ENCODE data around the gene MEGF6.
A peak's percentile ranks its signal among the peaks of the same experiment; 100 is the strongest.

Gene MEGF6

DNA sequence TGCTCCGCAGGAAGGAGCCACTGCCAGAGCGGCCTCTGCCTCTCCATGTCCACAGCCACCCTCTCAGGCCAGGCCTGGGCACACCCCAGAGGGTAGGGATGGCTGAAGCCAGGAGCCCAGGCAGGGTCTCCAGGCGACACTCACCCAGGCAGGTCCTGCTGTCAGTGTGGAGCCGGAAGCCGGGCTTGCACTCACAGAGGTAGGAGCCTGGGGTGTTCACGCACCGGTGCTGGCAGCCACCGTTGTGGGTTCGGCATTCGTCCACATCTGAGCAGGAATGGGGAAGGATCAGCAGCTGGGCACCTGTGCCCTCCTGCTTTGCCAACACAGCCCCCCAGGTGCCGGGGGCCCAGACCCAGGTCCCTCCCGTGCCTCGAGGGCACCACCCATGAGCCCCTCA, 87.3 kb downstream of the MEGF6 start:
- Mint-ChIP-seq H3K4me3 (no peak overlapping the region), H3K27me3 (no peaks in the 10 kb centered on the region), H3K27ac (no peak overlapping the region), H3K4me1 (ENCODE audit: low read depth) (no peaks in the 10 kb centered on the region), H3K36me3 (ENCODE audit: low read depth) (no peaks in the 10 kb centered on the region), H3K9me3 (no peaks in the 10 kb centered on the region)
- DNase-seq = no peak

DNA sequence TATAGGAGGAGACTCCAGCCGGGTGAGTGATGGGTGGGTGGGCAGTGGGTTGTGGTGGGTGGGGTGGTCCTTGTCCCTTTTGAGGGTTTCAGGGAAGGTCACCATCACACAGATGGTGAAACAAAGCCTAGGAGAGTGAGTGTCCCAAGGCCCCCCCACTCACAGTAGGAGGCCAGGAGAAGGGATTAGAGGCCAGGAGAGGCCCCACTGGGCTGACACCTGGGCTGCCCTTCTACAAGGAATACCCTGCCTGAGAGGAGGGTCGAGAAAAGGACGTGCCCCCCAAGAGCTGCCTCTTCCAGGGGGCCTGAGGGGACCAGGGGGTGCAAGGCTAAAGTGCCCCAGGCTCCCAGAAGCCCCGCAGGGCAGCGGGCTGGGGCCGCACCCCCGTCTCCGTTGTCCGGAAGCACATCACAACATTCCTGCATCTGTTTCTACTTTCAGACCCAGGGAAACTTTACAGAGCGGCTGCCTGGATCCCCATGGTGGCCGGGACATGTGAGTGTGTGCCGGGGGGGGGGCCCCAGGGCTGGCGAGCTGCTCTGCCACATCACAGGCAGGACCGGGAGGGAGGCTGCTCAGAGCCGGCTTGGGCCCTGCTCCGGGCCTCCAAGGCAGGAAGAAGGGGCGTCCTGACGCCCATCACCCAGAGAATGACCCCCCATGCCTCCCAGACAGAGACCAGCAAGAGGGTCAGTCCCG, 88.6 kb downstream of the MEGF6 start:
- Mint-ChIP-seq H3K4me1 (ENCODE audit: low read depth) (no peaks in the 10 kb centered on the region), H3K27ac (no peak overlapping the region), H3K27me3 (no peaks in the 10 kb centered on the region), H3K4me3 (no peak overlapping the region), H3K36me3 (ENCODE audit: low read depth) (no peaks in the 10 kb centered on the region), H3K9me3 (no peaks in the 10 kb centered on the region)
- no peak for DNase-seq

DNA sequence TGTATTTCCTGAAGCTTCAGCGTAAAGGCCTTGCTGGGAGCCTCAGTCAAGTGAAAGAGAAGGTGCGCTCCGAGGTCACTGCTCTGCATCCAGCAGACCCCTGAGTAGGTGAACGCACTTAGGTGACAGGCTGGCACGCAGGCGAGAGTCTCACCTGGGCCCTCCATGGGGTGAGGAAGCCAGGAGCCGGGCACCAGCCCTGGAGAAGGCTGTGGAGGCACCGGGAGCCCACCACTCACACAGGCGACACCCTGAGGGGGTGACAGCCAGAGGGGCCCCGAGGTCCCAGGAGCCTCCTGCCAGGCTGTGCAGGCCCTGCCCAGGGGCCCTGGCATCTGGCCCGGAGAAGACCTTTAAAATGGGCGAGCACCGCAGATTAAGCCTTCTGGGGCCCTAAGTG, 89.2 kb downstream of the MEGF6 start:
- H3K4me3 Mint-ChIP-seq = no peak overlapping the region
- no peaks in the 10 kb centered on the region for H3K9me3 Mint-ChIP-seq

DNA sequence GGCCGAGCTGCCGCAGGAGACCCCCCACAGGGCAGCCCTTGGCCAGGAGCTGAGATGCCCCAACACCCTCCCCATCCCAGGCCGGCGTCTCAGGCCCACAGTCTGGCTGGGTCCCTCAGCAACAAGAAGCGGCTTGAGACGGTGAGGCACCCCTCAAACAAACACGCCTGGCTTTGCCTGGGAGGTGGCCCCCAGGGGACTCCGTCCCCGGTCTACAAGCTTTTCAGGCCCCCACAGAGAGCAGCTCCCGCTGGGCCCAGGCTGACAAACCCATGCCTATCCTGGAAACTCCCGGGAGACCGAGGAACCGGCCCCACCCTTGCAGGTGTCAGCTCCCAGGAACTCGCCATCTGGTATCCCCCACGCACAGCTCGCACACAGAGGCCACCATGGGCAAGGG, 89.9 kb downstream of the MEGF6 start:
- Mint-ChIP-seq H3K27ac (no peak overlapping the region), H3K4me3 (no peak overlapping the region), H3K36me3 (ENCODE audit: low read depth) (no peaks in the 10 kb centered on the region), H3K9me3 (no peaks in the 10 kb centered on the region), H3K4me1 (ENCODE audit: low read depth) (no peaks in the 10 kb centered on the region), H3K27me3 (no peaks in the 10 kb centered on the region)
- no peak for DNase-seq

More for the DNA sequence above, 89.2 kb downstream of the MEGF6 start:
- no peaks in the 10 kb centered on the region for H3K27me3 Mint-ChIP-seq
- H3K4me1 Mint-ChIP-seq (ENCODE audit: low read depth) = no peaks in the 10 kb centered on the region
- no peak overlapping the region for H3K27ac Mint-ChIP-seq
- DNase-seq = no peak
- H3K36me3 Mint-ChIP-seq (ENCODE audit: low read depth) = no peaks in the 10 kb centered on the region

DNA sequence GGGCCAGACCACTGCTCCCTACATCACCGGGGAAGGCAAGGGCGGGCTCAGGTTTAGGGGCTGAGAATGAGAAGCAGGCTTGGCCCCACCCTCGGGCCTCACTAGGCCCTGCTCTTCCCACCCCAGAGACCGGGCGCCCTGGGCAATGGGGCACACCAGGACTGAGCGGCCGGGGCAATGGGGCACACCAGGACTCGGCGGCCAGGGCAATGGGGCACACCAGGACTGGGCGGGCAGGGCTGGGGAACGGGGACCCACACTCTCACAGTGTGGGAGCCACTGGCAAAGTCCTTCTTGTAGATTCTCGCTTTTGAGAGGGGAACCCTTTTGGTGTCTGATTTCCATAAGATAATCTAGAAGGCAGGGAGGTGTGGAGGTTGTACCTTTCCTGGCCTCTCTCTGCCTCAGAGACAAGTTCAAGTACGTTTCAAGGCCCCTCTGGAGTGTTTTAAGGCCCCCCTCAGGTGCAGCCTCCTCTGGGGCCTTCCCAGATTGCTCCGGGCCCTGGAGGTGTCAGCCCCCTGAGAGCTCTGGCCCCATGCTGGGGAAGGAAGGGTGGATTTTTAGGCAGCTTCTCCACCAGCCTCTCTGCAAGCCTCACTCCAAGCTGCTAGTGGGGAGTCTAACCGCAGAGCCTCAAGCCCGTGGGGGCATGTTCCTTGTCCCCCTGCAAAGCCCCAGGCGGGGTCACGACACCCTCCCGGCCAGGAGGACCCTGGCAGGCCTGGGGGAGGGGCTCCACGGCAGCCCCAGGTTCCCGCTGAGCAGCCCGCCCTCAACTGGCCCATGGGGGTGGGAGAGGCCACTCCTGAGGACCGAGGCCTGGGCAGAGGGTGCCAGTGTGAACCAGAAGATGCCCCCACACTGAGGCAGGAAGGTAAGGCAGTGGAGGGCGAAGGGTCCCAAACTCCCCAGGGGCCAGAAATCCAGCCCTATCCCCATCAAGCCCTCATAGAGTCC, 90.6 kb downstream of the MEGF6 start:
- no peak overlapping the region for H3K27ac Mint-ChIP-seq
- H3K27me3 Mint-ChIP-seq = no peaks in the 10 kb centered on the region
- H3K36me3 Mint-ChIP-seq (ENCODE audit: low read depth) = no peaks in the 10 kb centered on the region
- H3K9me3 Mint-ChIP-seq = no peaks in the 10 kb centered on the region
- DNase-seq = no peak
- H3K4me3 Mint-ChIP-seq = no peak overlapping the region
- no peaks in the 10 kb centered on the region for H3K4me1 Mint-ChIP-seq (ENCODE audit: low read depth)

DNA sequence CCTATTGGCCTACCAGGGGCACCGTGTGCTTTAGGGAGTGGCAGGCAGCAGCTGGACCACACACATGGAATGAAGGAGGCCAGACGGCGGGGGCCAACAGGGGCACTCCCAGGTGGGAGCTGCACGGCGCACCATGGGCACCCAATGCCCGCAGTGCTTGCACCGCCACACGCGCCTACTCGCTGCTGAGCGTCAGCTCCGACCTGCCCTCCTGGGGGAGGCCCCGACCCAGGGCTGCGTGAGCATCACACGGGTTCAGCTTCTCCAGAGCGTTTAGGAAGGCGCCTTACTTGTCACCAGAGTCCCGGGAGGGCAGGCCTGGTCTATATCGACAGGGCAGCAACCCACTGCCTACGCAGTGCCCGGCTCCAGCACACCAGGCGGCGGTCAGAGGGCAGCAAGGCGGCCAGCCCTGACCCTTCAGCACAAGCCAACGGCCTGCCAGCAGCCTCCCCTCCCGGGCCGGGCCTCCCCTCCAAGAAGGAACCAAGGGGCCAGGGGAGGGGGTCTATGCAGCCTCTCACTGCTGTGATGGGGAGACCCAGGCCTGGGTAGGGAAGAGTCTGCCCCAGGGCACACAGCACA, 91.9 kb downstream of the MEGF6 start:
- Mint-ChIP-seq H3K27ac (no peak overlapping the region), H3K9me3 (no peaks in the 10 kb centered on the region), H3K4me1 (ENCODE audit: low read depth) (no peaks in the 10 kb centered on the region), H3K27me3 (no peaks in the 10 kb centered on the region), H3K4me3 (no peak overlapping the region), H3K36me3 (ENCODE audit: low read depth) (no peaks in the 10 kb centered on the region)
- no peak for DNase-seq

DNA sequence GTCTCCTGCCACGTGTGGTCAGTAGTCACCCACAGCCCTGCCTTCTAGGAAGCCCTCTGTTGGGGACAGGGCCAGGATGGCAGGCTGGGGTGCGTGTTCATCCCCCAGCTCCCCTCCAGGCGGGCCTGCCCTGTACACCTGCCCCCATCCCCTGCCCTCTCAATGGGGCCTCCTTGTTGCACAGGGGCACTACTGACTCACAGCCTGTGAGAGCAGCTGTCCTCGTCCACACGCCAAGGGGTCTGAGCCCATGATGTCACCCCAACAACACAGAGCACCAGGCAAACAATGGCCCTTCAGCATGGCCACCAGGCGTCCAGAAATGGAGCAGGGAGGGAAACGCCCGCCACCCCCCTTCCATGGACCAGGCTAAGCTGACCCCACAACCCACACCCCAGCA, 92.6 kb downstream of the MEGF6 start:
- DNase-seq = no peak
- no peaks in the 10 kb centered on the region for H3K9me3 Mint-ChIP-seq
- no peaks in the 10 kb centered on the region for H3K4me1 Mint-ChIP-seq (ENCODE audit: low read depth)
- no peak overlapping the region for H3K27ac Mint-ChIP-seq
- no peaks in the 10 kb centered on the region for H3K36me3 Mint-ChIP-seq (ENCODE audit: low read depth)
- no peaks in the 10 kb centered on the region for H3K27me3 Mint-ChIP-seq
- H3K4me3 Mint-ChIP-seq = no peak overlapping the region

DNA sequence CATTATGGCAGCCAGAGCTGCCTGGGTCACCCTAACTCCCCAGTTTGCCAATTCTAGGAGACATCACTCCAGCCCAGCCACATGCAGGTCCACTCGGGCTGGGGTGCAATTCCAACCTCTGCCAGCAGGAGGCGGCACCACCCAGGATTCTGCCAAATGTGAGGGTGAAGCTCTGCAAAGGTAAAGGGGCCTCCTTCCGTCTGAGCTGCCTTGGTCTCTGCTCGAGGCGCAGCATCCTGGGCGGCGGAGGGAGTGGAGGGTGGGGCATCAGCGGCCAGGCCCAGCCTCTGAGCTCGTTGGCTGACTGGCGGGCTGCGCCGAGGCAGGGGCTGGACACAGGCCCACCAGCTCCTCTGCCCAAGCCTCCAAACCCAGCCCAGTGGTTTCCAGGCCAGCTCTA, 93.1 kb downstream of the MEGF6 start:
- H3K9me3 Mint-ChIP-seq = no peaks in the 10 kb centered on the region
- H3K36me3 Mint-ChIP-seq (ENCODE audit: low read depth) = no peaks in the 10 kb centered on the region
- H3K4me1 Mint-ChIP-seq (ENCODE audit: low read depth) = no peaks in the 10 kb centered on the region
- DNase-seq = peak; percentile 53
- no peak overlapping the region for H3K4me3 Mint-ChIP-seq
- H3K27me3 Mint-ChIP-seq = no peaks in the 10 kb centered on the region
- H3K27ac Mint-ChIP-seq = no peak overlapping the region

DNA sequence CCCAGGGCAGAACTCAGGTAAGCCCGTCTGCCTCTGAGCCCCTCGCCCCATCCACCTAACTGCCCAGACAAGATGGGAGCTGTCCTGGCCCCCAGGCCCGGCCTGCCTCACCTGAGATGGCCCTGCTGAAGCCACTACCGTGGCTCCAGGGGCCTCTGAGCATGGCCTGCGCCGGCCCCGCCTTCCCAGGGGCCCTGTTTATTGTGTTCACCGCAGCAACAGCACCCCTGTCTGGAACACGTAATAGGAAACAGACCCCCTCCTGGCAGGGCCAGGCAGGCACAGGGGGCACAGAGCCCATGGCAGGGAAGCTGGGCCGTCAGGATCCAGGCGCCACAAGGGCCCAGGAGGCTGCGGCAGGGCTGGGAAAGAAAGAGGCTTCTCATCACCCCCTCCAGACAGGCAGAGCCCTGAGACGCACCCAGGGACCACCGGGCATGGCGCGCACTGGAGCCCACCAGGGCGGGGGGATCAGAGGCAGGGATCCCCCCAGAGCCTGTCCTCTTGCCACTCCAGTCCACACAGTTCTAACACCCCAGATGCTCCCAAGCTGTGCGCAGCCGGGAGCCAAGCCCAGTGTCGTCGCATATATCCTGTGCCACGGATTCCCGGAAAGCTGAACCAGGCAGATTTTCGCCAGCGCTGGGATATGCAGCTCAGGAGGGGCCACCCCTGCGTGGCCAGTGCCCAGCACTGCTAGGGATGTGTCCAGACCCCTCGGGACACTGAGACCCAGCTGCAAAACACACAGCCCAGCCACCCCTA, 94.2 kb downstream of the MEGF6 start:
- Mint-ChIP-seq H3K9me3 (no peaks in the 10 kb centered on the region), H3K27ac (no peak overlapping the region), H3K27me3 (no peaks in the 10 kb centered on the region), H3K4me1 (ENCODE audit: low read depth) (no peaks in the 10 kb centered on the region), H3K36me3 (ENCODE audit: low read depth) (peaks cover 3% of the 10 kb centered on the region), H3K4me3 (no peak overlapping the region)
- no peak for DNase-seq

DNA sequence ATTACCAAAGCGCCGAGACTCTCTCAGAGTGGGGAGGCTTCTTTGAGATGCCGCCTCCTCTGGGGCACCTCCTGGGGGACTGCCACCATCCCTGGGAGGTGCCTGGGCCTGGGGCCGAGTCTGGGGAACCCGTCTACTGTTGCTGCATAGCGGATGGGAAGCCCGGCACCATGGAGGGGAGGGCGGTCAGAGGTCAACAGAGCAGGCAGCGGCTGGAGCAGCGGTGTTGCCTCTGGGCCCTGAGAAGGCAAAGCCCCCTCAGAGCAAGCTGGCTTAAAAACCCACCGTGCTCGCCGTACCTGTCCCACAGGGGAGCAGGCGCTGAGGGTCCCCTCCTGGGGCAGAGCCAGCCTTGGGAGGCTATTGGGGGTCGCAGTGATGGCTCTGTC, 94.8 kb downstream of the MEGF6 start:
- H3K4me1 Mint-ChIP-seq (ENCODE audit: low read depth) = no peaks in the 10 kb centered on the region

DNA sequence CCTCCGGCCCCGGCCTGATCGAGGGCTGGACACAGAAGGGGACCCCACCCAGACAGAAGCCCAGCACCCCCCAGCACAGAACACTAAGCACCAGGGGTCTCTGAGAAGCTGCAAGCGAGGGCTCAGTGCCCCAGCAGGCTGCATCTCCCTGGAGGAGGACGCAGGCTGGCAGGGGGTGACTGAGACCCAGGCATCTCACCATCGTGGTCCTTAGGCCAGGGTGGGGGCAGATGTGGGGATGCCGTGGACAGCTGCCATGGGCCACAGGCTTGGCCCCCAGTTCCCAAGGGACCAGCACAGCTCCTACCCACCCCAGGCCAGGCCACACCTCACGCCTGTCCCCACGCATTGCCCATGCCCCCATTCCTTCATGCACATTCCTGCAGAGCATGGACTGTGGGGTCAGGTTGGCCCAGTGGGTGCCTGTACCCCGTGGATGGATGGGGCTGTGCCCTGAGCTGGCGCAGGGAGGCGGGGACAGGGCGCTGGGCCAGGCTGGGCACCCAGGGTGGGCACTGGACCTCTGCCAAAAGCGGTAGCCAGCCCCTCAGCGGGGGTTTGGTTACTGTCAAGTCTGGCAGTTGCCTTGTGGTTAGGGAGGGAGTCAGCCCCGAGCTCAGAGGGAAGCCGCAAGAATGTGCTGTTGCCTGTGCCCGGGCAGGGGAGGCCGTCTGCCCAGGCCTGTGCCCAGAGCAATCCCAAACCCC, 95.4 kb downstream of the MEGF6 start:
- Mint-ChIP-seq H3K4me1 (ENCODE audit: low read depth) (no peaks in the 10 kb centered on the region), H3K4me3 (no peak overlapping the region)
- DNase-seq = no peak

More for the DNA sequence above, 94.8 kb downstream of the MEGF6 start:
- Mint-ChIP-seq H3K9me3 (no peaks in the 10 kb centered on the region), H3K36me3 (ENCODE audit: low read depth) (peaks cover 3% of the 10 kb centered on the region), H3K4me3 (no peak overlapping the region), H3K27me3 (no peaks in the 10 kb centered on the region), H3K27ac (no peak overlapping the region)
- no peak for DNase-seq

DNA sequence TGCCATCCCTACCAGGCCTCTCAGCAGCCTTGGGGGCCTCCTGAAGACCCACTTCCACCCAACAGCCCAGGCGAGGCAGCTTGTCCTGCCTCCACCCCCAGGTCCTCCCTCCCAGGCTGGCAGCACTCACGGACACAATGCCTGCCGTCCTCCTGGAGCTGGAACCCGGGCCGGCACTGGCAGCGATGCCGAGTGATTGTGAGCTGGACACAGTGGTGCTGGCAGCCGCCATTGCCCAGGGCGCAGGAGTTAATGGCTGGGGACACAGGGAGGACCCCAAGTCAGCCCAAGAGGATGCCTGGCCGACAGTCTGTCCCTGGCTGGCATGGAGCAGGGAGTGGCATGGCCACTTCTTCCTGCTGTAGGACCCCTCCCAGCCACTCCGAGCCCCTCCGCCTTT, 96.0 kb downstream of the MEGF6 start:
- peaks cover 3% of the 10 kb centered on the region for H3K36me3 Mint-ChIP-seq (ENCODE audit: low read depth)
- H3K9me3 Mint-ChIP-seq = no peaks in the 10 kb centered on the region
- H3K4me3 Mint-ChIP-seq = no peak overlapping the region
- H3K27ac Mint-ChIP-seq = no peak overlapping the region
- DNase-seq = no peak
- H3K27me3 Mint-ChIP-seq = no peaks in the 10 kb centered on the region
- no peaks in the 10 kb centered on the region for H3K4me1 Mint-ChIP-seq (ENCODE audit: low read depth)

More for the DNA sequence above, 95.4 kb downstream of the MEGF6 start:
- Mint-ChIP-seq H3K36me3 (ENCODE audit: low read depth) (peaks cover 3% of the 10 kb centered on the region), H3K27ac (no peak overlapping the region), H3K27me3 (no peaks in the 10 kb centered on the region), H3K9me3 (no peaks in the 10 kb centered on the region)

DNA sequence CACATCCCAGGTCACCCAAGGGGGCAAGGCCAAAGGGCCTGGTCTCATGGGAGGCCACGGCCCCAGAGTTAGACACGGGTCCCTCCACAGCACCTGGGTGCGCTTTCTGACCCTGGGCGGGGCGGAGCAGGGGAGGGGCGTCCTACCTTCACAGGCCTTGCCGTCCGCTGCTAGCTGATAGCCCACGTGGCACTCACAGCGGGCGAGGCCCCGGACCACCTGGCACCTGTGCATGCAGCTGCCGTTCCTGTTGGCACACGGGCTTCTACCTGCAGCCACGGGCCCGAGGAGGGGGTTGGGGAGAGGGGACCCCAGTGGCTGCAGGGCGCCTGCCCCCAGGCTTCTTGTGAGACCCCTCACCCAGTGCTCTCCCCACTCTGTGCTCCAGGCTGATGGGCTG, 96.9 kb downstream of the MEGF6 start:
- Mint-ChIP-seq H3K4me1 (ENCODE audit: low read depth) (no peaks in the 10 kb centered on the region), H3K4me3 (no peak overlapping the region), H3K9me3 (no peaks in the 10 kb centered on the region), H3K27me3 (no peaks in the 10 kb centered on the region), H3K36me3 (ENCODE audit: low read depth) (peaks cover 3% of the 10 kb centered on the region), H3K27ac (no peak overlapping the region)
- DNase-seq = no peak

DNA sequence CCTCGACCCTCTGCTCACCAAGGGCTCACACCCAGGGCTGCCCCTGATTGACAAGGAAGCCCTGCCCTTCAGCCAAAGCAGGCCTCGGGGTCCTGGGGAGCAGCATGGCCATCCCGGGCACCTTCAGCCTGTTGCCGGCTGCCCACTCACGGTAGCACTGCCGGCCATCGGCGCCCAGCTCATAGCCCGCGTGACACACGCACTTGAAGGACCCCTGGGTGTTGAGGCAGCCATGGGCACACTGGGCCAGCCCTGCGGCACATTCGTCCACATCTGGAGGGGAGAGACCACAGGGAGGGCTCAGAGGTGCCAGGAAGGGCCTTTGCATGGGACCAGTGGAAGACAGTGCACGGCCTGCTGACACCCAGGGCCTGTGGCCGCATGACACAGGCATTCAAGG, 99.5 kb downstream of the MEGF6 start:
- H3K27me3 Mint-ChIP-seq = no peaks in the 10 kb centered on the region
- peaks cover 9% of the 10 kb centered on the region for H3K36me3 Mint-ChIP-seq (ENCODE audit: low read depth)
- H3K9me3 Mint-ChIP-seq = no peaks in the 10 kb centered on the region
- no peaks in the 10 kb centered on the region for H3K4me1 Mint-ChIP-seq (ENCODE audit: low read depth)
- no peak overlapping the region for H3K4me3 Mint-ChIP-seq
- H3K27ac Mint-ChIP-seq = no peak overlapping the region
- no peak for DNase-seq
